Endodermal cell (in vitro differentiated cells): ENCODE measurements around the gene NSUN4. TPM values are rescaled to one million over a fixed set of nuclear protein-coding genes. Genes with fewer than 3 reads are reported as not detected.

Source experiments
- DNase-seq: peaks from one replicate; pipeline ENCODE4 v3.0.0-alpha.2; 2017
- H3K27ac ChIP-seq: 2 replicates; pipeline ENCODE4 v1.5.1; 2013; ENCODE audit warnings: mild to moderate bottlenecking, low read depth, low read length, moderate library complexity
- H3K27me3 ChIP-seq: 2 replicates; pipeline ENCODE4 v1.6.1; 2013; ENCODE audit warnings: mild to moderate bottlenecking, low read length, moderate library complexity; ENCODE audit not compliant: insufficient read depth, control insufficient read depth, poor library complexity, severe bottlenecking
- H3K36me3 ChIP-seq: 2 replicates; pipeline ENCODE4 v1.7.0; 2013; ENCODE audit warnings: mild to moderate bottlenecking, low read length, moderate library complexity; ENCODE audit not compliant: control insufficient read depth, insufficient read depth
- H3K4me1 ChIP-seq: one replicate; pipeline ENCODE4 v1.7.0; 2013; ENCODE audit warnings: low read length; ENCODE audit not compliant: control insufficient read depth, insufficient read depth
- H3K4me3 ChIP-seq: 2 replicates; pipeline ENCODE4 v1.5.1; 2013; ENCODE audit warnings: mild to moderate bottlenecking, low read length, moderate library complexity
- H3K9ac ChIP-seq: 2 replicates; pipeline ENCODE4 v1.6.1; 2013; ENCODE audit warnings: mild to moderate bottlenecking, low read length, moderate library complexity; ENCODE audit not compliant: poor library complexity, severe bottlenecking; ENCODE audit errors: extremely low read depth
- H3K9me3 ChIP-seq: 2 replicates; pipeline ENCODE4 v1.6.1; 2013; ENCODE audit warnings: mild to moderate bottlenecking, low read length, moderate library complexity; ENCODE audit not compliant: control insufficient read depth
- H3K27ac Mint-ChIP-seq: 2 replicates; pipeline ENCODE4 v1.8.0; 2020; ENCODE audit warnings: mixed read lengths
- H3K27me3 Mint-ChIP-seq: 2 replicates; pipeline ENCODE4 v1.8.0; 2021; ENCODE audit warnings: mild to moderate bottlenecking, mixed read lengths; ENCODE audit not compliant: insufficient read depth
- H3K36me3 Mint-ChIP-seq: 2 replicates; pipeline ENCODE4 v1.8.0; 2020; ENCODE audit warnings: low read depth, mixed read lengths
- H3K4me1 Mint-ChIP-seq: 2 replicates; pipeline ENCODE4 v1.8.0; 2020; ENCODE audit warnings: mixed read lengths
- H3K4me3 Mint-ChIP-seq: 2 replicates; pipeline ENCODE4 v1.8.0; 2020; ENCODE audit warnings: mild to moderate bottlenecking, moderate library complexity, mixed read lengths
- H3K9me3 Mint-ChIP-seq: 2 replicates; pipeline ENCODE4 v1.8.0; 2020; ENCODE audit warnings: mild to moderate bottlenecking, mixed read lengths
- WGBS, 2 experiments: methylation state at CpG; one replicate each; pipeline versions ENCODE4 v1.1.5 to v1.1.7; 2013; ENCODE audit warnings: missing lambda C conversion rate in 2 of 2, mixed read lengths in 1 of 2; ENCODE audit not compliant: insufficient coverage in 1 of 2, insufficient read length in 1 of 2; 5-methylcytosine and 5-hydroxymethylcytosine counted together
- total RNA-seq, 2 donors: library from RNA; stranded (reverse); fragmentation: NEBNext Ultra II Directional in 1 of 2; extraction: Animal tissue kit (Norgen Biotek cat#: 25700) in 1 of 2; gene quantifications; 2 replicates in 1 of 2; 3 replicates in 1 of 2; pipeline ENCODE4 v1.2.1, GENCODE V29; 2021
- TF ChIP-seq, protein P1 (sequence below): fragments of 200-600 bp; sonication (generic); conservative IDR thresholded peaks from 2 replicates; pipeline ENCODE4 v1.5.0; 2021; ENCODE audit warnings: antibody characterized with exemption, mild to moderate bottlenecking

The NSUN4 gene
- total RNA-seq, 2 donors from 2014 or later = 16.3 to 19.0 TPM

DNA sequence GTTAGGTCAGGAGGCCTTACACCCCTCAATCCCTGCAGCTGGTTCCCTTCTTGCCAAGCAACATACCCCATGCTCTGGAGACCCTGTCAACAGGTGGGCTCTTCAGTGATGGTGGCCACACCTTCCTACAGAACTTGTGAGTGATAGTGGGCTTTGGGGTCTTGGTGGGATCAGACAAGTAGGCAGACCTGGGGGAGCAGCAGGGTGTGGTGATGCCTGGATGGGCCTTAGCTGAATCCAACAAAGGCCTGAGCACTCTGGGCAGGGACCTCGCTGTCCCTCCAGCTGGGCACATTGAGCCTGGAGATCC lies 68.4 kb downstream of the NSUN4 start:
- TF ChIP-seq, protein P1, sequence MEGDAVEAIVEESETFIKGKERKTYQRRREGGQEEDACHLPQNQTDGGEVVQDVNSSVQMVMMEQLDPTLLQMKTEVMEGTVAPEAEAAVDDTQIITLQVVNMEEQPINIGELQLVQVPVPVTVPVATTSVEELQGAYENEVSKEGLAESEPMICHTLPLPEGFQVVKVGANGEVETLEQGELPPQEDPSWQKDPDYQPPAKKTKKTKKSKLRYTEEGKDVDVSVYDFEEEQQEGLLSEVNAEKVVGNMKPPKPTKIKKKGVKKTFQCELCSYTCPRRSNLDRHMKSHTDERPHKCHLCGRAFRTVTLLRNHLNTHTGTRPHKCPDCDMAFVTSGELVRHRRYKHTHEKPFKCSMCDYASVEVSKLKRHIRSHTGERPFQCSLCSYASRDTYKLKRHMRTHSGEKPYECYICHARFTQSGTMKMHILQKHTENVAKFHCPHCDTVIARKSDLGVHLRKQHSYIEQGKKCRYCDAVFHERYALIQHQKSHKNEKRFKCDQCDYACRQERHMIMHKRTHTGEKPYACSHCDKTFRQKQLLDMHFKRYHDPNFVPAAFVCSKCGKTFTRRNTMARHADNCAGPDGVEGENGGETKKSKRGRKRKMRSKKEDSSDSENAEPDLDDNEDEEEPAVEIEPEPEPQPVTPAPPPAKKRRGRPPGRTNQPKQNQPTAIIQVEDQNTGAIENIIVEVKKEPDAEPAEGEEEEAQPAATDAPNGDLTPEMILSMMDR = no peak
- Mint-ChIP-seq H3K4me3 (no peak overlapping the region), H3K27ac (no peak overlapping the region), H3K36me3 (peaks cover 12% of the 10 kb centered on the region), H3K27me3 (peaks cover 21% of the 10 kb centered on the region), H3K4me1 (peaks cover 10% of the 10 kb centered on the region), H3K9me3 (no peaks in the 10 kb centered on the region)
- Histone ChIP-seq H3K4me1 (peaks cover 3% of the 10 kb centered on the region), H3K9ac (no peak overlapping the region), H3K27me3 (peaks cover 30% of the 10 kb centered on the region), H3K9me3 (no peaks in the 10 kb centered on the region), H3K27ac (no peak overlapping the region), H3K4me3 (no peak overlapping the region), H3K36me3 (no peaks in the 10 kb centered on the region)
- WGBS, 2 experiments = 89 to 100% methylated on average over 1 of the region's 1 CpG
- DNase-seq = no peak

DNA sequence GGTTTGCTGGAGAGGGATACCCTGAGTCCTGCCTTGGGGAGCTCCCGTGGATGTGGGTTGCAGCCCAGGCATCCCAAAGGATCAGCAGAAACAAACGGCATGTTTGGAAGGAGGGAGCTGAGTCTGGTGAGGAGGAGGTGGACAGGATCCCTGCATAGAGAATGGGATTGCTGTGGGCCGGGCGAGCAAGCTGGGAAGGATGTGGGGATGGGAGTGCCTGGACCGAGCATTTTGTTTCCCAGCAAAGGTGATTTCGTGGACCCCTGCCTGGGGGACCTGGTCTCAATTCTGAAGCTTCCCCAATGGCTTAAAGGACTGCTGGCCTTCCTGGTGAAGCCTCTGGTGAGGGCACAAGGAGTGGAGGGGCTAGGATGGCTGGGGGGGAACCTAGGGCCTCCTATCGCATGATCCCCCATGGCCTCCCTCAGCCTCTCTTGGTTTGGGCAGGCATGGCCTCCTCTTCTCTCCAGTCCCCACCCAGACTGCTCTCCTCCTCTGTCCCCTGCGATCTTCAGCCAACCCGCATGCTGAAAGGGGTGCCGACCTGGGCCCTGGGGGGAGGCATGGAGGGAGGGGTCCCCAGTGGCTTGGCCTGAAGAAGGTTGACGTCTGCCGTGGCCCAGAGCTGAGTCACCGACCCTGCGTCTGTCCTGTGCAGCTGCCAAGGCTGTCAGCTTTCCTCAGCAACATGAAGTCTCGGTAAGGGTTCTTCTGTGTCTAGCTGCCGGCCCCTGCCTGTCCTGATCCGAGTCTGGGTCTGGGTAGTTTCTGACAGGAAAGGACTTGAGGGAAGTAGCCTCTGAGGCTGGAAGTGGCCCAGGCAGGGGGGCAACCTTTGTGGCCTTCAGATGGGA lies 69.8 kb downstream of the NSUN4 start:
- Mint-ChIP-seq H3K4me1 (peaks cover 10% of the 10 kb centered on the region), H3K9me3 (no peaks in the 10 kb centered on the region), H3K36me3 (peaks cover 12% of the 10 kb centered on the region), H3K27me3 (peaks cover 21% of the 10 kb centered on the region), H3K27ac (no peak overlapping the region), H3K4me3 (no peak overlapping the region)
- no peak overlapping the region for H3K4me3 ChIP-seq
- H3K9ac ChIP-seq = no peak overlapping the region
- TF ChIP-seq, protein P1 = no peak
- H3K27me3 ChIP-seq = peaks cover 30% of the 10 kb centered on the region
- no peak for DNase-seq
- H3K36me3 ChIP-seq = no peaks in the 10 kb centered on the region
- H3K27ac ChIP-seq = no peak overlapping the region
- peaks cover 3% of the 10 kb centered on the region for H3K4me1 ChIP-seq
- 90 to 97% methylated on average over 10 to 17 of the region's 17 CpGs for WGBS, 2 experiments
- H3K9me3 ChIP-seq = no peaks in the 10 kb centered on the region

- H3K27me3 Mint-ChIP-seq = peaks cover 21% of the 10 kb centered on the region
- H3K9ac ChIP-seq = no peak overlapping the region
- DNase-seq = no peak
- no peaks in the 10 kb centered on the region for H3K36me3 ChIP-seq
- H3K36me3 Mint-ChIP-seq = peaks cover 10% of the 10 kb centered on the region
- H3K4me3 ChIP-seq = no peak overlapping the region
- H3K27ac Mint-ChIP-seq = no peak overlapping the region
- H3K9me3 ChIP-seq = no peaks in the 10 kb centered on the region
- peaks cover 3% of the 10 kb centered on the region for H3K4me1 ChIP-seq
- H3K9me3 Mint-ChIP-seq = no peaks in the 10 kb centered on the region
- no peak overlapping the region for H3K4me3 Mint-ChIP-seq
- H3K4me1 Mint-ChIP-seq = peaks cover 10% of the 10 kb centered on the region
- H3K27me3 ChIP-seq = peaks cover 30% of the 10 kb centered on the region
- 89 to 91% methylated on average over 7 of the region's 7 CpGs for WGBS, 2 experiments
- TF ChIP-seq, protein P1 = peak; percentile 16
- H3K27ac ChIP-seq = no peak overlapping the region
Measured at GRCh38 chr1:46411010-46411405, 70.4 kb downstream of the NSUN4 start.

Other genes with a start within 250 kb of the NSUN4 start
- gene PIK3R3, start 208.2 kb upstream of the NSUN4 start, total RNA-seq = 10 to 100 TPM; 18.4 to 19.0 TPM
- not detected for gene TSPAN1, start 165.7 kb upstream of the NSUN4 start, total RNA-seq
- gene P3R3URF, start 164.3 kb upstream of the NSUN4 start, total RNA-seq = not detected
- gene POMGNT1, start 142.4 kb upstream of the NSUN4 start, total RNA-seq = 100 to 1,000 TPM; 101 TPM
- 1 to 10 TPM; 3.5 to 6.0 TPM for gene LURAP1, start 137.5 kb upstream of the NSUN4 start, total RNA-seq
- 10 to 100 TPM; 38.6 to 58.3 TPM for gene RAD54L, start 93.0 kb upstream of the NSUN4 start, total RNA-seq
- gene LRRC41, start 37.2 kb upstream of the NSUN4 start, total RNA-seq = 10 to 100 TPM; 74.2 to 88.9 TPM
- gene UQCRH, start 37.1 kb upstream of the NSUN4 start, total RNA-seq = 100 to 1,000 TPM; 375 to 400 TPM
- 10 to 100 TPM; 27.1 to 56.6 TPM for gene FAAH, start 53.5 kb downstream of the NSUN4 start, total RNA-seq
- gene DMBX1, start 149.0 kb downstream of the NSUN4 start, total RNA-seq = 10 to 100 TPM in 1 of 2 donors, 1 to 10 TPM in 1; 5.7 to 16.6 TPM
- not detected for gene KNCN, start 210.8 kb downstream of the NSUN4 start, total RNA-seq